ENCODE data around the gene ZNF674. TPM values are rescaled to one million over a fixed set of nuclear protein-coding genes. Genes with fewer than 3 reads are reported as not detected.

The ZNF674 gene
- total and polyA plus RNA-seq, 9 of the 15 experiments (the other 6 are each of a cell fraction or from before 2014, with no cell fraction given), result 1.2 to 4.7 (median 2.6) TPM

- POLR2A ChIA-PET, result no interaction called here
- no peak for FAIRE-seq
- in situ Hi-C loops (cut with MboI), result no loop called here
Measured at GRCh38 chrX:46580613-46581012, 35.4 kb upstream of the ZNF674 start.

More at GRCh38 chrX:46580613-46581012, 35.4 kb upstream of the ZNF674 start:
- CTCF ChIA-PET (ENCODE audit: low intra/inter-chr PET ratio), result no interaction called here
- no peaks in the 10 kb centered on the region for H3K9me1 ChIP-seq (ENCODE audit: control insufficient read depth, insufficient read depth, low read length)
- H3K27ac ChIP-seq (ENCODE audit: extremely low read depth, low read depth, low read length), result no peak overlapping the region
- H3K79me2 ChIP-seq (ENCODE audit: control insufficient read depth, insufficient read depth, low read length), result no peaks in the 10 kb centered on the region
- no peak overlapping the region for H3K9ac ChIP-seq (ENCODE audit: insufficient read depth in 1 of 2, low read depth in 2 of 2, low read length in 2 of 2)
- no peaks in the 10 kb centered on the region for H4K20me1 ChIP-seq (replicated peaks; ENCODE audit: control insufficient read depth, insufficient read depth, low read length)
- intact Hi-C loops (cut with micrococcal nuclease), result no loop called here
- H3K27me3 ChIP-seq (ENCODE audit: control insufficient read depth in 2 of 2, insufficient read depth in 2 of 2, low read length in 2 of 2), result no peaks in the 10 kb centered on the region
- DNase-seq (ENCODE audit: extremely low read depth in 1 of 4, low spot score in 3 of 4), result no peak
- no TSS peak for BruUV-seq (replicated peaks)
- no peak overlapping the region for H3K4me2 ChIP-seq (ENCODE audit: insufficient read depth, low read length)
- H3K9me3 ChIP-seq (replicated peaks; ENCODE audit: control insufficient read depth, insufficient read depth, low read depth, low read length), result no peaks in the 10 kb centered on the region
- no peak overlapping the region for H3K4me3 ChIP-seq
- H2AFZ ChIP-seq (ENCODE audit: low read depth, low read length), result no peak overlapping the region
- no peak for ATAC-seq
- H3K4me1 ChIP-seq (replicated peaks in 1 of 2; ENCODE audit: control insufficient read depth in 2 of 2, insufficient read depth in 2 of 2, low read length in 2 of 2), result no peaks in the 10 kb centered on the region
- 61% methylated on average over 5 of the region's 6 CpGs for WGBS (ENCODE audit: insufficient coverage, low coverage, missing lambda C conversion rate)
- TF ChIP-seq HNRNPH1 (optimal IDR thresholded peaks at IDR 0.05; ENCODE audit: low read depth, low read length) (no peak), IRF2 (CRISPR knock-in tag; IDR thresholded peaks at IDR 0.05) (no peak), ZNF780A (CRISPR knock-in tag; IDR thresholded peaks at IDR 0.05) (no peak), ZNF124 (CRISPR knock-in tag; IDR thresholded peaks at IDR 0.05) (no peak), MAFF (IDR thresholded peaks at IDR 0.05; ENCODE audit: low read length) (no peak), TAL1 (IDR thresholded peaks at IDR 0.05) (no peak), ZNF785 (CRISPR knock-in tag; IDR thresholded peaks at IDR 0.05) (no peak), ELK1 (CRISPR knock-in tag; IDR thresholded peaks at IDR 0.05) (no peak), ZBTB7A (IDR thresholded peaks at IDR 0.05; ENCODE audit: borderline replicate concordance, control insufficient read depth, low read depth, low read length) (no peak), IRF1 (CRISPR knock-in tag; IDR thresholded peaks at IDR 0.05; ENCODE audit: borderline replicate concordance) (no peak), ZZZ3 (IDR thresholded peaks at IDR 0.05) (no peak), MEIS2 (IDR thresholded peaks at IDR 0.05; ENCODE audit: partially characterized antibody) (no peak), BRD4 (IDR thresholded peaks at IDR 0.05) (no peak)
- TF ChIP-seq, protein P1, sequence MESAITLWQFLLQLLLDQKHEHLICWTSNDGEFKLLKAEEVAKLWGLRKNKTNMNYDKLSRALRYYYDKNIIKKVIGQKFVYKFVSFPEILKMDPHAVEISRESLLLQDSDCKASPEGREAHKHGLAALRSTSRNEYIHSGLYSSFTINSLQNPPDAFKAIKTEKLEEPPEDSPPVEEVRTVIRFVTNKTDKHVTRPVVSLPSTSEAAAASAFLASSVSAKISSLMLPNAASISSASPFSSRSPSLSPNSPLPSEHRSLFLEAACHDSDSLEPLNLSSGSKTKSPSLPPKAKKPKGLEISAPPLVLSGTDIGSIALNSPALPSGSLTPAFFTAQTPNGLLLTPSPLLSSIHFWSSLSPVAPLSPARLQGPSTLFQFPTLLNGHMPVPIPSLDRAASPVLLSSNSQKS (CRISPR knock-in tag; IDR thresholded peaks at IDR 0.05), result no peak
- TF ChIP-seq, protein P2, sequence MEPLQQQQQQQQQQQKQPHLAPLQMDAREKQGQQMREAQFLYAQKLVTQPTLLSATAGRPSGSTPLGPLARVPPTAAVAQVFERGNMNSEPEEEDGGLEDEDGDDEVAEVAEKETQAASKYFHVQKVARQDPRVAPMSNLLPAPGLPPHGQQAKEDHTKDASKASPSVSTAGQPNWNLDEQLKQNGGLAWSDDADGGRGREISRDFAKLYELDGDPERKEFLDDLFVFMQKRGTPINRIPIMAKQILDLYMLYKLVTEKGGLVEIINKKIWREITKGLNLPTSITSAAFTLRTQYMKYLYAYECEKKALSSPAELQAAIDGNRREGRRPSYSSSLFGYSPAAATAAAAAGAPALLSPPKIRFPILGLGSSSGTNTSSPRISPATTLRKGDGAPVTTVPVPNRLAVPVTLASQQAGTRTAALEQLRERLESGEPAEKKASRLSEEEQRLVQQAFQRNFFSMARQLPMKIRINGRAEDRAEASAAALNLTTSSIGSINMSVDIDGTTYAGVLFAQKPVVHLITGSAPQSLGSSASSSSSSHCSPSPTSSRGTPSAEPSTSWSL (CRISPR knock-in tag; IDR thresholded peaks at IDR 0.05; ENCODE audit: borderline replicate concordance), result no peak
- H3K36me3 ChIP-seq (ENCODE audit: control insufficient read depth, insufficient read depth, low read length), result no peaks in the 10 kb centered on the region

All from K562 (cell line).